ENCODE results near the gene PXMP4. TPM values are rescaled to one million over a fixed set of nuclear protein-coding genes. Genes with fewer than 3 reads are reported as not detected.

The PXMP4 gene
- total RNA-seq, 1 experiment from 2014 or later = 5.7 TPM

DNA sequence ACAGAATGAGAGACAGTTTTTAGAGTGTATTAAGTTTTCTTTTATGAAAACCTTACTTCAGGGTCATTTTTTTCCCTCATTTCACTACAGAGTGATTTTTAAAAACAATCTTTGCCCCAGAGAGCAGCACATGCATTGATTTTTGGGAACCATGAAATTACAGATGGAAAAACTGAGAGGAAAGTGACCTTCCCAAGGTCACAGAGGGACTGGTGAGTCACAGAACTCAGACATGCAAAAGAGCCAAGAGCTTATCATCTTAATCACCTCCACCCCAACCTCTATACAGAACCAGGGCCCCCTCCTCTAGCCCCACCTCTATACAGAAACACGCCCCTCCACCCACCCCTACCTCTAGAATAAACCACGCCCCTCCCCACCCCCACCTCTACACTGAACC lies 10.7 kb downstream of the PXMP4 start:
- H3K27me3 Mint-ChIP-seq (ENCODE audit: low read depth) = no peaks in the 10 kb centered on the region
- peaks cover 0 to 4% (median 0%) of the 10 kb centered on the region in 3 experiments; a peak in 2 of 7 replicates for H3K36me3 Mint-ChIP-seq (ENCODE audit: insufficient read depth in 1 of 3, low read depth in 3 of 3)
- no peaks in the 10 kb centered on the region; the same call in 1 of the 2 replicates for H3K4me1 ChIP-seq (ENCODE audit: insufficient read depth, low read length)
- no peak for DNase-seq
- no peak overlapping the region for H2AK5ac ChIP-seq (ENCODE audit: insufficient read length, low read length)
- H4K91ac ChIP-seq (ENCODE audit: insufficient read length, low read depth, low read length) = no peak overlapping the region
- H3K9ac ChIP-seq (ENCODE audit: extremely low read depth, insufficient read length, low read length) = no peak overlapping the region
- no peaks in the 10 kb centered on the region for H3K23me2 ChIP-seq (ENCODE audit: insufficient read length, low read depth, low read length, poor library complexity, severe bottlenecking)
- no peak overlapping the region for H3K56ac ChIP-seq (ENCODE audit: insufficient read length, low read depth, low read length)
- H2BK12ac ChIP-seq (ENCODE audit: insufficient read length, low read depth, low read length) = no peak overlapping the region
- H3K79me1 ChIP-seq (ENCODE audit: insufficient read depth, low read depth, low read length, poor library complexity, severe bottlenecking) = no peaks in the 10 kb centered on the region
- H3K18ac ChIP-seq (ENCODE audit: insufficient read length, low read depth, low read length) = no peak overlapping the region
- no peak overlapping the region for H2AFZ ChIP-seq (ENCODE audit: low read length)
- peaks cover 13 to 25% of the 10 kb centered on the region in 2 experiments for H3K4me1 Mint-ChIP-seq
- no peak for TF ChIP-seq CTCF (conservative IDR thresholded peaks at IDR 0.05)
- no peak overlapping the region for H3K4ac ChIP-seq (ENCODE audit: low read depth, low read length)
- H3K9me3 ChIP-seq (ENCODE audit: control insufficient read depth, low read depth, low read length) = no peaks in the 10 kb centered on the region
- H3K79me2 ChIP-seq (ENCODE audit: insufficient read depth, low read length) = no peaks in the 10 kb centered on the region
- no peaks in the 10 kb centered on the region for H3K27me3 ChIP-seq (ENCODE audit: insufficient read depth, low read length)
- H3K23ac ChIP-seq (ENCODE audit: insufficient read length, low read depth, low read length) = no peak overlapping the region
- no peak overlapping the region for H2BK5ac ChIP-seq (ENCODE audit: insufficient read length, low read length)
- H4K20me1 ChIP-seq (ENCODE audit: control insufficient read depth, insufficient read depth, insufficient read length) = no peaks in the 10 kb centered on the region
- no peak overlapping the region for H2BK20ac ChIP-seq (ENCODE audit: low read depth, low read length, poor library complexity, severe bottlenecking)
- H2BK15ac ChIP-seq (ENCODE audit: low read depth, low read length) = no peak overlapping the region
- H3K27ac Mint-ChIP-seq = peak overlapping the region in 1 of 3 experiments; percentile 87; a peak in 1 of 7 replicates
- H4K5ac ChIP-seq (ENCODE audit: insufficient read length, low read depth, low read length) = no peak overlapping the region
- H3K9me3 Mint-ChIP-seq = peaks cover 0 to 2% of the 10 kb centered on the region in 2 experiments; a peak in 2 of 5 replicates
- no peak overlapping the region for H4K8ac ChIP-seq (replicated peaks; ENCODE audit: insufficient read length, low read depth, low read length)
- no peak overlapping the region for H3K14ac ChIP-seq (ENCODE audit: insufficient read depth, low read length)
- H3K4me3 Mint-ChIP-seq = no peak overlapping the region
- no peak overlapping the region for H3K27ac ChIP-seq (ENCODE audit: insufficient read length, low read depth, low read length)
- no CpG with 5 or more reads among the region's 2 CpGs for WGBS (ENCODE audit: extremely low coverage, insufficient read length, low lambda C conversion rate)
- no peak overlapping the region for H2BK120ac ChIP-seq (ENCODE audit: low read depth, low read length, poor library complexity, severe bottlenecking)
- no peak overlapping the region for H3K4me2 ChIP-seq (ENCODE audit: insufficient read depth, insufficient read length, low read length)
- H3T11ph ChIP-seq (ENCODE audit: low read length) = no peak overlapping the region
